OCI-LY7 (cell line): ENCODE results near the gene CTXN3. TPM values are rescaled to one million over a fixed set of nuclear protein-coding genes. Genes with fewer than 3 reads are reported as not detected.

Experiments
- BruUV-seq: library from RNA; stranded (reverse); fragments of 400-500 nt; replicated peaks from 2 replicates; lab custom pipeline; 2021; lab: Mats Ljungman, UMichigan
- CTCF ChIA-PET: fragments of 300-600 bp; sonication (Branson Sonifier 250); formaldehyde crosslinking; loops from one replicate; lab custom pipeline; 2022; ENCODE audit warnings: antibody characterized with exemption; ENCODE audit not compliant: unreplicated experiment; lab: Charles Lee
- POLR2A ChIA-PET: fragments of 300-600 bp; sonication (Branson Sonifier 250); formaldehyde crosslinking; loops from one replicate; lab custom pipeline; 2022; ENCODE audit warnings: antibody characterized with exemption; lab: Charles Lee
- DNase-seq: peaks from one replicate; pipeline ENCODE4 v3.0.0-alpha.2; 2015; ENCODE audit warnings: low spot score
- H2AFZ ChIP-seq: fragments of 200-600 bp; sonication (generic), shearing (Covaris generic); 2 replicates; pipeline ENCODE4 v1.6.1; 2014; ENCODE audit warnings: mild to moderate bottlenecking, antibody characterized with exemption, low read length, moderate library complexity
- H3K27ac ChIP-seq: fragments of 200-600 bp; sonication (generic); 2 replicates; pipeline ENCODE4 v1.5.1; 2014; ENCODE audit warnings: mixed run types, low read depth, mild to moderate bottlenecking, moderate library complexity, low read length, inconsistent platforms; ENCODE audit not compliant: poor library complexity, severe bottlenecking
- H3K36me3 ChIP-seq: fragments of 200-600 bp; sonication (generic); 2 replicates; pipeline ENCODE4 v1.6.1; 2014; ENCODE audit warnings: mild to moderate bottlenecking, antibody characterized with exemption, low read length, moderate library complexity, mixed read lengths; ENCODE audit not compliant: insufficient read depth
- H3K4me1 ChIP-seq: fragments of 200-600 bp; sonication (generic); 2 replicates; pipeline ENCODE4 v1.5.1; 2014; ENCODE audit warnings: mild to moderate bottlenecking, low read length; ENCODE audit not compliant: insufficient read depth, poor library complexity, severe bottlenecking
- H3K4me2 ChIP-seq: fragments of 200-600 bp; sonication (generic); 2 replicates; pipeline ENCODE4 v1.6.1; 2014; ENCODE audit warnings: mild to moderate bottlenecking, low read length
- H3K4me3 ChIP-seq: fragments of 200-600 bp; sonication (generic); 2 replicates; pipeline ENCODE4 v1.5.1; 2014; ENCODE audit warnings: mild to moderate bottlenecking, low read depth, low read length; ENCODE audit not compliant: poor library complexity, severe bottlenecking
- H3K79me2 ChIP-seq: fragments of 200-600 bp; sonication (generic); 2 replicates; pipeline ENCODE4 v1.6.1; 2016; ENCODE audit warnings: low read depth, mild to moderate bottlenecking, low read length, moderate library complexity, mixed read lengths; ENCODE audit not compliant: insufficient read depth
- H3K9me2 ChIP-seq: fragments of 200-600 bp; sonication (generic); 2 replicates; pipeline ENCODE4 v1.6.1; 2016; ENCODE audit warnings: mild to moderate bottlenecking, low read length, mixed read lengths; ENCODE audit not compliant: insufficient read depth
- H3K9me3 ChIP-seq: fragments of 200-600 bp; sonication (generic); 2 replicates; pipeline ENCODE4 v1.6.1; 2014; ENCODE audit warnings: mild to moderate bottlenecking, mixed run types, low read length, mixed read lengths
- H4K20me1 ChIP-seq: fragments of 200-600 bp; sonication (generic); 2 replicates; pipeline ENCODE4 v1.6.1; 2014; ENCODE audit warnings: mild to moderate bottlenecking, antibody characterized with exemption, low read length, moderate library complexity, mixed read lengths; ENCODE audit not compliant: insufficient read depth
- EZH2phosphoT487 ChIP-seq: fragments of 200-600 bp; sonication (generic); IDR thresholded peaks from 2 replicates; pipeline ENCODE4 v1.6.1; 2018; ENCODE audit warnings: low read depth, borderline replicate concordance, mild to moderate bottlenecking, mixed run types, antibody characterized with exemption, low read length, moderate library complexity, mixed read lengths
- intact Hi-C: fragments of 100-400 bp; cut with micrococcal nuclease; formaldehyde crosslinking; loops from one replicate; pipeline ENCODE4 v1.10.0; 2022; ENCODE audit not compliant: unreplicated experiment
- total RNA-seq, 2 experiments: library from RNA; depleted of rRNA in 1 of 2; stranded (reverse); fragments of >200 nt in 1 of 2; shearing (Covaris generic) in 1 of 2; gene quantifications; 2 replicates each; pipeline ENCODE4 v1.2.3, GENCODE V29; 2014 to 2022
- TF ChIP-seq, protein P1 (sequence below): fragments of 200-600 bp; sonication (generic); conservative IDR thresholded peaks from 2 replicates; pipeline ENCODE4 v1.5.1; 2014; ENCODE audit warnings: mild to moderate bottlenecking, antibody characterized with exemption, low read length, moderate library complexity, mixed read lengths

Gene CTXN3
- total RNA-seq, 2 experiments from 2014 or later, result not detected

DNA sequence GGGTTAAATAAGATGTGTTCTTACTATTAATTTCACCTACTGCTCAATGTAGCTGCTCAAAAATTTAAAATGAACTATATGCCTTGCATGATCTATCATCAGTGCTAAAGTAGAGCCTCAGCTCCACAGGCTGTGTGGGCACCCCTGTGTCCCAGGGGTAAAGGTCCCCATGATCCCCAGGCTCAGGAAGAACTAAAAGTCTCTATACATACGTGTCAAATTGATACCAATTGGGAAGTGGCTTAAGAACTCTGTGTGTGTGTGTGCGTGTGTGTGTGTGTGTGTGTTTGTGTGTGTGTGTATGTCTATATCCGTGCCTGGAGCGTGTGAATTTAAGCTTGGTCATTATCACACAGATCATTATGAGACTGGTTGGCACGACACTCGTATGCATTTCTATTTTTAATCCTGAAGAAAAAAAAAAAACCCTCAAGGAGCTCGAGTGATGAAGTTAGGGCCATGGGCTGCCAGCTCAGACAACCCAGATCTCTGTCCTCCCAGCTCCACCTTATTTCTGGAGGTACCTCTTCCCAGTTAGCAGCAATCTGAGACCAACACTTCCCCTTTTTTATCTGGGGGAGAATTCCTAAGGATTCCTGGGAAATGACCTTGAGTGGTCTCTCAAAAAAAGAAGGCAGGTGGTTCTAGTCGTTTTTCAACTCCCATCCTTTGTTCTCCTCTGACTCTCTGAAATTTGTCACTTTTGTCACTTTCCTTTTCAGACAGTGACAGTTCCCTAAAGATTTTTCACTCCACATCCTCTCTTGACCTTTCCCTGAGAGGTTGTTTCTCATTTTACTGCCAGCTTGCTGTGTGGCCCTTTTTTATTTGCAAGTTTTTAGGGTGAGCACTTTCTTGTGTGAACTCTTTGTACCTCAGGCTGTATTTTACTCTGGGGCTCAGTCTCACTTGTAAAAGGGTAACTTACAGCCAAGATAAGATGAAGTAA lies 45.7 kb upstream of the CTXN3 start:
- ChIA-PET POLR2A (no interaction called here), CTCF (interaction anchor here (0.5 kb wide), 1 partner anchor 13 kb away, joined by 3 read pairs; no protein-coding TSS in a partner anchor)
- H2AFZ ChIP-seq, result no peak overlapping the region
- H3K79me2 ChIP-seq, result no peaks in the 10 kb centered on the region
- H3K4me3 ChIP-seq, result no peak overlapping the region
- no peaks in the 10 kb centered on the region for H3K36me3 ChIP-seq
- no peaks in the 10 kb centered on the region for H3K4me1 ChIP-seq
- no peak overlapping the region for H3K27ac ChIP-seq
- H3K9me2 ChIP-seq, result no peaks in the 10 kb centered on the region; the same call in 1 of the 2 replicates
- no TSS peak for BruUV-seq
- no peak for DNase-seq
- no peak overlapping the region for H3K4me2 ChIP-seq
- intact Hi-C loops, result no loop called here
- H4K20me1 ChIP-seq, result no peaks in the 10 kb centered on the region
- TF ChIP-seq, protein P1, sequence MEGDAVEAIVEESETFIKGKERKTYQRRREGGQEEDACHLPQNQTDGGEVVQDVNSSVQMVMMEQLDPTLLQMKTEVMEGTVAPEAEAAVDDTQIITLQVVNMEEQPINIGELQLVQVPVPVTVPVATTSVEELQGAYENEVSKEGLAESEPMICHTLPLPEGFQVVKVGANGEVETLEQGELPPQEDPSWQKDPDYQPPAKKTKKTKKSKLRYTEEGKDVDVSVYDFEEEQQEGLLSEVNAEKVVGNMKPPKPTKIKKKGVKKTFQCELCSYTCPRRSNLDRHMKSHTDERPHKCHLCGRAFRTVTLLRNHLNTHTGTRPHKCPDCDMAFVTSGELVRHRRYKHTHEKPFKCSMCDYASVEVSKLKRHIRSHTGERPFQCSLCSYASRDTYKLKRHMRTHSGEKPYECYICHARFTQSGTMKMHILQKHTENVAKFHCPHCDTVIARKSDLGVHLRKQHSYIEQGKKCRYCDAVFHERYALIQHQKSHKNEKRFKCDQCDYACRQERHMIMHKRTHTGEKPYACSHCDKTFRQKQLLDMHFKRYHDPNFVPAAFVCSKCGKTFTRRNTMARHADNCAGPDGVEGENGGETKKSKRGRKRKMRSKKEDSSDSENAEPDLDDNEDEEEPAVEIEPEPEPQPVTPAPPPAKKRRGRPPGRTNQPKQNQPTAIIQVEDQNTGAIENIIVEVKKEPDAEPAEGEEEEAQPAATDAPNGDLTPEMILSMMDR, result no peak
- no peak for TF ChIP-seq EZH2phosphoT487
- H3K9me3 ChIP-seq, result no peaks in the 10 kb centered on the region

DNA sequence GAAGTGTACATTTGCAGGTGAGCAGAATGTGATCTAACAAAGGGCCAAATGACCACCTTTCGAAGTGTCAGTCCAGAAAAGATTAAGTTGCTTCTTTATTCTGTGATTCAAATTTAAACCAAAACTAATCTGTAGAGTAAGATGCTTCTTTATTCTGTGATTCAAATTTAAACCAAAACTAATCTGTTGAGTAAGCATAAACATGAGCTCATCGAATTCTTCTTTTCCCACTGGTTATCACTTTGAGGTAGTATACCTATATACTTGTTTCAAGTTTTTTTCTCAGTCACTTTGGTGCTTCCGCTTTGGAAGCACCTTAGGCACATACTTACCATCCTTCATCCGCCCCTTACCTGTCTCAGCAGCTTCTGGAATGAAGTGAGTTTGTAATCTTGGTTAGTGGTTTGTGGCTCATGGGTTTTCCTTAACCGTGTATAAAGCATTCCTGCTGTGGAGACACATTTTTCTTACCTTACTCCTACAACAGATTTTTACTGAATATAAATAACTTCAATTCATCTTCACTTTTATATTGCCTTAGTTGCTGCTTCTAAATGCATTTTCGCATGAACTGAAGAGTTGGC lies 40.7 kb upstream of the CTXN3 start:
- no peak for TF ChIP-seq EZH2phosphoT487
- TF ChIP-seq, protein P1, result no peak
- no TSS peak for BruUV-seq
- Histone ChIP-seq H3K9me3 (no peaks in the 10 kb centered on the region), H4K20me1 (no peaks in the 10 kb centered on the region), H3K79me2 (no peaks in the 10 kb centered on the region), H3K4me2 (no peak overlapping the region; the same call in 1 of the 2 replicates), H3K4me1 (no peaks in the 10 kb centered on the region), H3K4me3 (no peak overlapping the region), H3K36me3 (no peaks in the 10 kb centered on the region), H3K27ac (no peak overlapping the region), H3K9me2 (no peaks in the 10 kb centered on the region), H2AFZ (no peak overlapping the region)
- intact Hi-C loops, result no loop called here
- CTCF ChIA-PET, result no interaction called here
- no peak for DNase-seq
- POLR2A ChIA-PET, result interaction anchor here (0.6 kb wide), 1 partner anchor 103 kb away, joined by 3 read pairs; no protein-coding TSS in a partner anchor
